Measurements from ENCODE around the gene CCDC78. TPM values are rescaled to one million over a fixed set of nuclear protein-coding genes. Genes with fewer than 3 reads are reported as not detected.

Gene CCDC78
- total and polyA plus RNA-seq, 2 of the 13 experiments (the other 11 are each of a cell fraction or from before 2014, with no cell fraction given), result 0.53 to 1.5 TPM

- TF ChIP-seq ZBTB33 (CRISPR knock-in tag; IDR thresholded peaks at IDR 0.05) (peak; percentile 56; the same call in 1 of the 2 replicates), SNRNP70 (IDR thresholded peaks at IDR 0.05; ENCODE audit: low read depth, low read length) (no peak), PCBP1 (IDR thresholded peaks at IDR 0.05; ENCODE audit: borderline replicate concordance, low read depth, low read length) (peak; percentile 52; the same call in 1 of the 2 replicates), RXRA (CRISPR knock-in tag; IDR thresholded peaks at IDR 0.05) (no peak), CTCF (CRISPR knock-in tag; IDR thresholded peaks at IDR 0.05) (peak; percentile 95), HMGXB4 (CRISPR knock-in tag; IDR thresholded peaks at IDR 0.05; ENCODE audit: borderline replicate concordance in 1 of 2, low read depth in 1 of 2) (peak in 1 of 2 experiments; percentile 51; a peak in 1 of 4 replicates), ZNF720 (CRISPR knock-in tag; IDR thresholded peaks at IDR 0.05) (no peak), ZNF784 (CRISPR knock-in tag; IDR thresholded peaks at IDR 0.05; ENCODE audit: borderline replicate concordance) (no peak), ZNF619 (CRISPR knock-in tag; IDR thresholded peaks at IDR 0.05) (no peak), MXI1 (IDR thresholded peaks at IDR 0.05; ENCODE audit: borderline replicate concordance, low read depth, low read length) (peak; percentile 25; the same call in 1 of the 3 replicates), GABPB1 (CRISPR knock-in tag; IDR thresholded peaks at IDR 0.05) (peak; percentile 60; the same call in 1 of the 2 replicates), ZMYM4 (CRISPR knock-in tag; IDR thresholded peaks at IDR 0.05) (no peak), ATF2 (CRISPR knock-in tag; IDR thresholded peaks at IDR 0.05) (no peak), HNRNPH1 (optimal IDR thresholded peaks at IDR 0.05; ENCODE audit: low read depth, low read length) (no peak), ZNF766 (CRISPR knock-in tag; IDR thresholded peaks at IDR 0.05; ENCODE audit: borderline replicate concordance) (no peak), GATAD2A (CRISPR knock-in tag; IDR thresholded peaks at IDR 0.05) (peak; percentile 14; the same call in 1 of the 2 replicates), YY1 (IDR thresholded peaks at IDR 0.05; ENCODE audit: insufficient read depth, insufficient replicate concordance, low read depth, low read length) (peak; percentile 46), XBP1 (CRISPR knock-in tag; IDR thresholded peaks at IDR 0.05) (no peak), GTF3A (CRISPR knock-in tag; conservative IDR thresholded peaks at IDR 0.05) (no peak), CBX2 (IDR thresholded peaks at IDR 0.05; ENCODE audit: low read depth, low read length) (no peak), CBX2 (CRISPR knock-in tag; IDR thresholded peaks at IDR 0.05; ENCODE audit: low read depth) (no peak)
Measured at GRCh38 chr16:711548-712320, 14.5 kb downstream of the CCDC78 start (continued).
